Thymus (tissue), 11 donors: ENCODE data around the gene PRKG1. TPM values are rescaled to one million over a fixed set of nuclear protein-coding genes. Genes with fewer than 3 reads are reported as not detected.

ENCODE experiments used
- DNase-seq, 9 donors: peaks; one replicate each; pipeline ENCODE4 v3.0.0-alpha.2; 2013; ENCODE audit warnings: low spot score in 9 of 9, low read depth in 6 of 9, missing footprints in 1 of 9
- H3K27ac ChIP-seq, 2 donors: one replicate each; pipeline ENCODE4 v1.5.1; 2013; ENCODE audit warnings: control low read depth in 1 of 2, low read depth in 1 of 2, low read length in 1 of 2, mild to moderate bottlenecking in 1 of 2, moderate library complexity in 1 of 2
- H3K27me3 ChIP-seq, 2 donors: one replicate each; pipeline ENCODE4 v1.5.1; 2013; ENCODE audit warnings: low read length in 1 of 2; ENCODE audit not compliant: control insufficient read depth in 2 of 2, insufficient read depth in 1 of 2
- H3K36me3 ChIP-seq, 2 donors: one replicate each; pipeline ENCODE4 v1.5.1; 2013; ENCODE audit warnings: low read length in 1 of 2, mild to moderate bottlenecking in 1 of 2, moderate library complexity in 1 of 2; ENCODE audit not compliant: control insufficient read depth in 2 of 2, insufficient read depth in 2 of 2
- H3K4me1 ChIP-seq, 2 donors: one replicate each; pipeline ENCODE4 v1.5.1; 2013; ENCODE audit warnings: low read length in 2 of 2; ENCODE audit not compliant: control insufficient read depth in 2 of 2, insufficient read depth in 2 of 2
- H3K4me3 ChIP-seq, 2 donors: one replicate each; pipeline ENCODE4 v1.5.1; 2013; ENCODE audit warnings: low read length in 2 of 2, control low read depth in 1 of 2, mild to moderate bottlenecking in 1 of 2
- H3K9me3 ChIP-seq, 2 donors: one replicate each; pipeline ENCODE4 v1.5.1; 2013; ENCODE audit warnings: low read length in 1 of 2, mild to moderate bottlenecking in 1 of 2; ENCODE audit not compliant: control insufficient read depth in 2 of 2, insufficient read depth in 1 of 2
- WGBS: extraction: QIAGEN DNeasy Blood & Tissue Kit; methylation state at CpG from one replicate; pipeline ENCODE4 v1.1.7; 2013; 5-methylcytosine and 5-hydroxymethylcytosine counted together
- polyA plus RNA-seq: library from polyadenylated mRNA; stranded (reverse); fragments of 200-250 nt; gene quantifications from one replicate; pipeline ENCODE4 v1.2.3, GENCODE V29; 2013
- total RNA-seq: library from RNA; stranded (reverse); fragments of 120-200 nt; gene quantifications from one replicate; pipeline ENCODE4 v1.2.4, GENCODE V29; 2013
- donor health status: healthy.

PRKG1 gene
- total and polyA plus RNA-seq, 2 donors: 2.5 to 7.4 TPM

GRCh38 chr10:51918884-51919325 is 844.6 kb downstream of the PRKG1 start:
- Histone ChIP-seq H3K4me3 (no peak overlapping the region), H3K9me3 (no peaks in the 10 kb centered on the region)
- DNase-seq: no peak

GRCh38 chr10:51920672-51921071 is 846.4 kb downstream of the PRKG1 start:
- Histone ChIP-seq H3K9me3 (no peaks in the 10 kb centered on the region), H3K27me3 (no peaks in the 10 kb centered on the region), H3K27ac (no peak overlapping the region), H3K4me1 (no peaks in the 10 kb centered on the region), H3K36me3 (no peaks in the 10 kb centered on the region), H3K4me3 (no peak overlapping the region)
- no peak for DNase-seq

More at GRCh38 chr10:51918884-51919325, 844.6 kb downstream of the PRKG1 start:
- Histone ChIP-seq H3K36me3 (no peaks in the 10 kb centered on the region), H3K27ac (no peak overlapping the region), H3K27me3 (no peaks in the 10 kb centered on the region), H3K4me1 (no peaks in the 10 kb centered on the region)
- WGBS: 38% methylated on average over 5 of the region's 5 CpGs

- Histone ChIP-seq H3K36me3 (no peaks in the 10 kb centered on the region), H3K4me1 (no peaks in the 10 kb centered on the region)
- 93% methylated on average over 4 of the region's 4 CpGs for WGBS
Observed at GRCh38 chr10:51924359-51924758, 850.1 kb downstream of the PRKG1 start.

GRCh38 chr10:51926337-51926736 is 852.0 kb downstream of the PRKG1 start:
- WGBS: 94% methylated on average over 5 of the region's 5 CpGs

More at GRCh38 chr10:51924359-51924758, 850.1 kb downstream of the PRKG1 start:
- DNase-seq: no peak
- no peak overlapping the region for H3K4me3 ChIP-seq
- no peak overlapping the region for H3K27ac ChIP-seq
- H3K9me3 ChIP-seq: no peaks in the 10 kb centered on the region
- no peaks in the 10 kb centered on the region for H3K27me3 ChIP-seq

GRCh38 chr10:51928162-51928561 is 853.9 kb downstream of the PRKG1 start:
- H3K27me3 ChIP-seq: no peaks in the 10 kb centered on the region
- no peaks in the 10 kb centered on the region for H3K4me1 ChIP-seq
- 85% methylated on average over 1 of the region's 1 CpG for WGBS
- no peak overlapping the region for H3K27ac ChIP-seq
- H3K4me3 ChIP-seq: no peak overlapping the region
- DNase-seq: no peak
- no peaks in the 10 kb centered on the region for H3K36me3 ChIP-seq
- H3K9me3 ChIP-seq: no peaks in the 10 kb centered on the region

More at GRCh38 chr10:51926337-51926736, 852.0 kb downstream of the PRKG1 start:
- no peaks in the 10 kb centered on the region for H3K4me1 ChIP-seq
- no peak overlapping the region for H3K4me3 ChIP-seq
- H3K27me3 ChIP-seq: no peaks in the 10 kb centered on the region
- H3K27ac ChIP-seq: no peak overlapping the region
- H3K36me3 ChIP-seq: no peaks in the 10 kb centered on the region
- no peaks in the 10 kb centered on the region for H3K9me3 ChIP-seq
- no peak for DNase-seq

- no peaks in the 10 kb centered on the region for H3K36me3 ChIP-seq
- H3K4me3 ChIP-seq: no peak overlapping the region
- H3K27me3 ChIP-seq: no peaks in the 10 kb centered on the region
- H3K27ac ChIP-seq: no peak overlapping the region
- no peak for DNase-seq
- no peaks in the 10 kb centered on the region for H3K9me3 ChIP-seq
- 93% methylated on average over 4 of the region's 4 CpGs for WGBS
- no peaks in the 10 kb centered on the region for H3K4me1 ChIP-seq
Observed at GRCh38 chr10:51932530-51932929, 858.2 kb downstream of the PRKG1 start.

GRCh38 chr10:51934373-51934772 is 860.1 kb downstream of the PRKG1 start:
- 96% methylated on average over 5 of the region's 5 CpGs for WGBS
- H3K4me1 ChIP-seq: no peaks in the 10 kb centered on the region
- no peaks in the 10 kb centered on the region for H3K9me3 ChIP-seq
- H3K4me3 ChIP-seq: no peak overlapping the region
- H3K27me3 ChIP-seq: no peaks in the 10 kb centered on the region
- H3K36me3 ChIP-seq: no peaks in the 10 kb centered on the region
- H3K27ac ChIP-seq: no peak overlapping the region
- no peak for DNase-seq

- no peaks in the 10 kb centered on the region for H3K4me1 ChIP-seq
- H3K36me3 ChIP-seq: no peaks in the 10 kb centered on the region
- no peak overlapping the region for H3K27ac ChIP-seq
- WGBS: 56% methylated on average over 5 of the region's 5 CpGs
- H3K4me3 ChIP-seq: no peak overlapping the region
- no peaks in the 10 kb centered on the region for H3K9me3 ChIP-seq
- no peak for DNase-seq
- H3K27me3 ChIP-seq: no peaks in the 10 kb centered on the region
Observed at GRCh38 chr10:51935341-51935740, 861.1 kb downstream of the PRKG1 start.

GRCh38 chr10:51937308-51938140 is 863.2 kb downstream of the PRKG1 start:
- H3K9me3 ChIP-seq: no peaks in the 10 kb centered on the region
- no peaks in the 10 kb centered on the region for H3K27me3 ChIP-seq
- DNase-seq: no peak
- H3K4me1 ChIP-seq: no peaks in the 10 kb centered on the region
- no peaks in the 10 kb centered on the region for H3K36me3 ChIP-seq
- no peak overlapping the region for H3K27ac ChIP-seq
- 94% methylated on average over 7 of the region's 7 CpGs for WGBS
- no peak overlapping the region for H3K4me3 ChIP-seq
